Measurements from ENCODE around the gene GSDME.
A peak's percentile ranks its signal among the peaks of the same experiment; 100 is the strongest.

The GSDME gene

GRCh38 chr7:24786306-24786705 lies 29.0 kb upstream of the GSDME start:
- Histone ChIP-seq H3K4me3 (no peak overlapping the region), H3K27ac (no peak overlapping the region)
- no peak for DNase-seq (ENCODE audit: low spot score)
- no peak for TF ChIP-seq CTCF (IDR thresholded peaks at IDR 0.05)

- TF ChIP-seq CTCF (IDR thresholded peaks at IDR 0.05), result no peak
- no peak overlapping the region for H3K27ac ChIP-seq
- no peak for DNase-seq (ENCODE audit: low spot score)
- no peak overlapping the region for H3K4me3 ChIP-seq
These were observed 27.0 kb upstream of the GSDME start for GRCh38 chr7:24784277-24784676.

- Histone ChIP-seq H3K4me3 (no peak overlapping the region), H3K27ac (no peak overlapping the region)
- DNase-seq (ENCODE audit: low spot score), result no peak
- TF ChIP-seq CTCF (IDR thresholded peaks at IDR 0.05), result no peak
These were observed 26.4 kb upstream of the GSDME start for GRCh38 chr7:24783698-24784097.

GRCh38 chr7:24781106-24781505 lies 23.8 kb upstream of the GSDME start:
- no peak overlapping the region for H3K4me3 ChIP-seq
- TF ChIP-seq CTCF (IDR thresholded peaks at IDR 0.05), result no peak
- no peak overlapping the region for H3K27ac ChIP-seq
- no peak for DNase-seq (ENCODE audit: low spot score)

- DNase-seq (ENCODE audit: low spot score), result no peak
- no peak for TF ChIP-seq CTCF (IDR thresholded peaks at IDR 0.05)
- H3K27ac ChIP-seq, result no peak overlapping the region
- no peak overlapping the region for H3K4me3 ChIP-seq
These were observed 22.0 kb upstream of the GSDME start for GRCh38 chr7:24779283-24779655.

GRCh38 chr7:24778543-24779282 lies 21.4 kb upstream of the GSDME start:
- no peak for DNase-seq (ENCODE audit: low spot score)
- no peak overlapping the region for H3K4me3 ChIP-seq
- peak overlapping the region in 1 of 2 donors; percentile 31 for H3K27ac ChIP-seq
- TF ChIP-seq CTCF (IDR thresholded peaks at IDR 0.05), result no peak

- DNase-seq (ENCODE audit: low spot score), result no peak
- TF ChIP-seq CTCF (IDR thresholded peaks at IDR 0.05), result no peak
- Histone ChIP-seq H3K4me3 (no peak overlapping the region), H3K27ac (no peak overlapping the region)
These were observed 20.5 kb upstream of the GSDME start for GRCh38 chr7:24777806-24778205.

All from coronary artery (tissue), 2 donors.